ENCODE results near the gene CALML5. TPM values are rescaled to one million over a fixed set of nuclear protein-coding genes. Genes with fewer than 3 reads are reported as not detected.

Gene CALML5
- total RNA-seq, 1 experiment from 2014 or later: not detected

- ChIA-PET CTCF (no interaction called here), POLR2A (no interaction called here), RAD21 (ENCODE audit: low non-redundant PET in 1 of 2, low total read pairs in 2 of 2, uncharacterized antibody in 2 of 2, unreplicated experiment in 2 of 2) (interaction anchor here in 1 of 2 experiments (0.7 kb wide), 1 partner anchor 139 kb away, joined by 3 read pairs; no protein-coding TSS in a partner anchor)
- no peak overlapping the region for H2AFZ ChIP-seq (ENCODE audit: low read depth, low read length, poor library complexity, severe bottlenecking)
- H3K9ac ChIP-seq (ENCODE audit: low read length): no peak overlapping the region
- H3K36me3 ChIP-seq (ENCODE audit: control insufficient read depth in 1 of 2, insufficient read depth in 2 of 2, low read length in 2 of 2): no peaks in the 10 kb centered on the region
- no peak overlapping the region for H3K4me3 ChIP-seq (replicated peaks in 1 of 2; ENCODE audit: low read depth in 1 of 2, low read length in 2 of 2)
- intact Hi-C loops (cut with micrococcal nuclease): no loop called here
- no peaks in the 10 kb centered on the region for H3K27me3 ChIP-seq (ENCODE audit: insufficient read depth, low read length)
- H3K27ac ChIP-seq (ENCODE audit: low read depth, low read length): no peak overlapping the region
- BruUV-seq (replicated peaks): no TSS peak
- H3K4me2 ChIP-seq (ENCODE audit: low read length): no peak overlapping the region
- peaks cover 0 to 5% of the 10 kb centered on the region in 2 experiments; a peak in 1 of 4 replicates for H3K4me1 ChIP-seq (ENCODE audit: control insufficient read depth in 1 of 2, insufficient read depth in 2 of 2, low read length in 2 of 2)
- ATAC-seq: peak; percentile 32
- H3K79me2 ChIP-seq (ENCODE audit: insufficient read depth, low read length): no peaks in the 10 kb centered on the region
- peak; percentile 7 for DNase-seq (ENCODE audit: low read depth, low spot score)
- H3K9me3 ChIP-seq (ENCODE audit: control insufficient read depth in 1 of 2, insufficient read depth in 1 of 2, low read depth in 1 of 2, low read length in 2 of 2): no peaks in the 10 kb centered on the region
- H3K9me2 ChIP-seq (ENCODE audit: insufficient read depth): no peaks in the 10 kb centered on the region
- no peak for TF ChIP-seq FOSL1 (IDR thresholded peaks at IDR 0.05; ENCODE audit: low read depth)
- 0 out of 2 replicates have a peak, but pooled peaks have one; percentile 8 for TF ChIP-seq SP1 (IDR thresholded peaks at IDR 0.05; ENCODE audit: low read depth)
- TF ChIP-seq, protein P1, sequence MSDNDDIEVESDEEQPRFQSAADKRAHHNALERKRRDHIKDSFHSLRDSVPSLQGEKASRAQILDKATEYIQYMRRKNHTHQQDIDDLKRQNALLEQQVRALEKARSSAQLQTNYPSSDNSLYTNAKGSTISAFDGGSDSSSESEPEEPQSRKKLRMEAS (IDR thresholded peaks at IDR 0.05): peak; percentile 36; the same call in 1 of the 2 replicates
- TF ChIP-seq CEBPB (IDR thresholded peaks at IDR 0.05; ENCODE audit: low read depth): peak; percentile 47; the same call in 1 of the 2 replicates
- no peaks in the 10 kb centered on the region for H4K20me1 ChIP-seq (ENCODE audit: insufficient read depth)
These were observed 10.9 kb downstream of the CALML5 start for GRCh38 chr10:5488272-5489161.

DNA sequence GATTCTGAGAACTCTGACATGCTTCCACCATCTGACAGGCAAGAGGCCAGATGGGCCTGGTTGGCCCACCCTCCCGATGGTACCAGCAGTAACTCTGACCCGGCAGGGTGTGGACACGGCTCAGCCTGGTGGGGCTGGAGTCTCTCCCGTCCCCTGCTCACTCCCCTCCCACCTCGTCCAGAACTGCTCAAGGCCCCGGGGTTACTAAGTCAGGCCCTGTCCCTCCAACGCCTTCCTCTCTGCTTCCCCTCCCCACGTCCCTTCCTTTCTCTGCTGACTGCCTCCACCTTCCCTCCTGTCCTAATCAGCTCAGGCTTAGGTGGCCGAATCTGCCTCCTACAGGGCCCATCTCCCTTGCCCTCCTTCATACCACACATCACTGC lies 12.5 kb downstream of the CALML5 start:
- no peak for ATAC-seq
- H3K9me3 ChIP-seq (ENCODE audit: control insufficient read depth in 1 of 2, insufficient read depth in 1 of 2, low read depth in 1 of 2, low read length in 2 of 2): no peaks in the 10 kb centered on the region
- no peaks in the 10 kb centered on the region for H3K9me2 ChIP-seq (ENCODE audit: insufficient read depth)
- H4K20me1 ChIP-seq (ENCODE audit: insufficient read depth): no peaks in the 10 kb centered on the region
- peaks cover 0 to 5% of the 10 kb centered on the region in 2 experiments; a peak in 1 of 4 replicates for H3K4me1 ChIP-seq (ENCODE audit: control insufficient read depth in 1 of 2, insufficient read depth in 2 of 2, low read length in 2 of 2)
- intact Hi-C loops (cut with micrococcal nuclease): no loop called here
- H3K79me2 ChIP-seq (ENCODE audit: insufficient read depth, low read length): no peaks in the 10 kb centered on the region
- no peaks in the 10 kb centered on the region for H3K36me3 ChIP-seq (ENCODE audit: control insufficient read depth in 1 of 2, insufficient read depth in 2 of 2, low read length in 2 of 2)
- no TSS peak for BruUV-seq (replicated peaks)
- no peak overlapping the region for H3K27ac ChIP-seq (ENCODE audit: low read depth, low read length)
- no peak for TF ChIP-seq SP1 (IDR thresholded peaks at IDR 0.05; ENCODE audit: low read depth)
- no peak for TF ChIP-seq CEBPB (IDR thresholded peaks at IDR 0.05; ENCODE audit: low read depth)
- TF ChIP-seq SRF (IDR thresholded peaks at IDR 0.05; ENCODE audit: low read depth): no peak
- H3K4me3 ChIP-seq (replicated peaks in 1 of 2; ENCODE audit: low read depth in 1 of 2, low read length in 2 of 2): no peak overlapping the region
- DNase-seq (ENCODE audit: low read depth, low spot score): no peak
- no peaks in the 10 kb centered on the region for H3K27me3 ChIP-seq (ENCODE audit: insufficient read depth, low read length)
- no peak overlapping the region for H3K9ac ChIP-seq (ENCODE audit: low read length)
- no peak overlapping the region for H2AFZ ChIP-seq (ENCODE audit: low read depth, low read length, poor library complexity, severe bottlenecking)
- POLR2A ChIA-PET: no interaction called here
- H3K4me2 ChIP-seq (ENCODE audit: low read length): no peak overlapping the region
- CTCF ChIA-PET: no interaction called here
- RAD21 ChIA-PET (ENCODE audit: low non-redundant PET in 1 of 2, low total read pairs in 2 of 2, uncharacterized antibody in 2 of 2, unreplicated experiment in 2 of 2): no interaction called here

Measured in HCT116 (cell line).